NCI-H460 (cell line): Measurements from ENCODE around the gene AQP12B. TPM values are rescaled to one million over a fixed set of nuclear protein-coding genes. Genes with fewer than 3 reads are reported as not detected.
"Not testable (repeated sequence)": the region's sequence is repeated elsewhere in the genome, so short reads cannot be mapped to it uniquely, and the experiment has no call there.

Experiments used
- DNase-seq: peaks from one replicate; pipeline ENCODE4 v3.0.0-alpha.2; 2016; ENCODE audit warnings: low read depth; ENCODE audit errors: extremely low read depth
- total RNA-seq: library from RNA; depleted of rRNA; stranded (reverse); fragments of >200 nt; shearing (Covaris generic); gene quantifications from 2 replicates; pipeline ENCODE4 v1.2.3, GENCODE V29; 2014

Gene AQP12B
- total RNA-seq, 1 experiment from 2014 or later: not detected

DNA sequence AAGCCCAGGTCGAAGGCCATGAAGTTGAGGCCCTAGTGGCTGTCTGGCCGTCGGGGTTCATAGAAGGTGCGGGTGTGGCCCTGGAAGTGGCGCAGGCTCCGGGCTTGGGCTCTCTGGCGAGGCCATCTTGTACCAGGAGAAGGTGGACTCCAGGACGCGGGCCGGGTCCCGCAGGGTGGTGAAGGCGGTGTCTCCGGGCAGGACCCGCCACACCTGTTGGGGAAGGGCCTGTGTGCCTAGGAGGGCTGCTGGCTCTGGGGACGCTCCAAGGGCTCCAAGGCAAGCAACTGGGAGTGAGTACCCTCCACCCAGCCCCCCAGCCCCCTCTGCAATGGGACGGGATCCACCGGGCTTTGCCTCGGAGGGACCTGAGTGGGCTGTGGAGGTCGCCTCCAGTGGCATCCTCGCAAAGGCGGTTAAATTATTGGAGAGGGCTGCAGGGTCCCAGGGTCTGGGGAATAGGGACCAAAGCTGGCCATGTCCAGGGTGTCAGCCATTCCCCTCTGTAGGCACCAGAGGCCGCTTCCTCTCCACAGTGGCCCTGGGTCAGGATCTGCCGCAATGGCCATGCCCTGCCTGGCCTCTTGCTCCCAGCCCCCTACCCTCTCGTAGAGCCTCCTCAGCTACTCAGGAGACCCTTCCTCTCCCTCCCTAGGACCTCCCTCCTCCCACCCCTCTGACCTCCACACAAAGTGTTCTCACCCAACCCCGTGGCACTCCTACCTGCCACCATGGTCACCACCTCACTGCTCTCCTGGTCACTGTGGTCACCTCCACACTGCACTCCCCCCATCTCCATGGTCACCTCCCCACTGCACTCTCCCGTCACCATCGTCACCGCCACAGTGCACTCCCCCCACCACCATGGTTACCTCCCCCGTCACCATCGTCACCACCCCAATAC, 19.3 kb upstream of the AQP12B start:
- DNase-seq: no peak

DNA sequence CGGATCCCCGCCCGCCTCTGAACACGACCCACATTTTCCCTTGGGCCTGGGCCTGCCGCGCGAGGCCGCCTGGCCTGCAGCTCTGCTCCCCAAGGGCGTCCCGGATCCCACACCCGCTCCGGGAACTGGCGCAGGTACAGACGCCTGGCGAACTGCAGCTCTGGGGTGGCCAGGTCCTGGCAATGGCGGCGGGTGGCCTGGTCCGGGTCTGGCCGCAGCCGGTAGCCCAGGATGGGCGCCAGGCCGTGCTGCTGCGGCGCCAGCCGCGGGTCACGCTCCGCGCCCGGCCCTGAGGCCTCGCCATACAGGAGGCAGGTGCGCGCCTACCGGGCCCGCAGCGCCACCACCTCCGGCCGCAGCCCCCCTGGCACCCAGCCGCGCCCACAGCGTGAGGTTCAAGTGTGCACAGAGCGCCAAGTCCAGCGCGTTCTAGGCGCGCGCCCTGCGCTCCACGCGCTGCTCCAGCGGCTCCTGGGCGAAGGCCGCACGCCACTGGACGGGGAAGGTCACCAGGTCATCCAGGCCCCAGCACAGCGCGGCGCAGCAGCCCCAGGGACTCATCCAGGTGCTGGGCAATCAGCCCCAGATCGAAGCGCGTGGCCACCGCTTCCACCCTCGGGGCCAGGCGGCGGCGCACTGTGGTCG, 18.5 kb upstream of the AQP12B start:
- no peak for DNase-seq

DNA sequence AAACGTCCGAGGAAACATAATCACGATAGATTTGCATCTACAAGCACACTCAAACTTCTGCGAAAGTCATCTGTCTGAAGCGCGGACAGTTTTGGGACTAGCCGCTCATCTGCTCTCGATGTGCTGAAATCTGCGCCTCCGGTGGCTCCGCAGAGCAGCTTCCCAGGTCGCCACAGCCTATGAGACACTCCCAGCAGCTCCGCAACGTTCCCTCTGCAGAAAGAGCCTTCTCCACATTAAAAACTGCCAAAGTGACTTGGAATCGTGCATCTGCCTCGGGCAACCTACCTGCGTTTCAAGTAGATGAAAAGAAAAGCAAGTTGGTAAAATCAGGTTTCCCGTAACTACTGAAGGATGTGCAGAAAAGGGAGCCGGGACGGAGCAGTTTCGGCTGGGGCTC, 17.9 kb upstream of the AQP12B start:
- not testable (repeated sequence) for DNase-seq

DNA sequence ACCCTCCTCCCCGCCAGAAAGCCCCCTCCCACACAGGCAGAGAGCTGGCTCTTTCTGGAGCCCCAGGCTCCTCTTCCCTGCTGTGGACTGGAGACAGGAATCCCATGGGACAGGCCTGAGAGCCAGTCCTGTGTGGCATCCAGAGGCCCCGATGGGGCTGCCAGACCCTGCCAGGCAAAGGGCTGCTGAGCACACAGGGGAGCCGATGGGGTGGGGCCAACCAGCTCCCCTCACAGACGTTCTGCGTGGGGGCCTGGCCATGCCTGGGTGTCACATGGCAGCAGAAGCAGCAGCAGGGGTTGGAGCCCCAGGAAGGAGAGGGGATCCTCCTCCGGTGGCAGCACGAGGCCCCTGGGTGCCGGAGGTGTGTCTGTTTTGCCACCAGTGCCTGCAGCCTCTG, 17.1 kb upstream of the AQP12B start:
- not testable (repeated sequence) for DNase-seq

DNA sequence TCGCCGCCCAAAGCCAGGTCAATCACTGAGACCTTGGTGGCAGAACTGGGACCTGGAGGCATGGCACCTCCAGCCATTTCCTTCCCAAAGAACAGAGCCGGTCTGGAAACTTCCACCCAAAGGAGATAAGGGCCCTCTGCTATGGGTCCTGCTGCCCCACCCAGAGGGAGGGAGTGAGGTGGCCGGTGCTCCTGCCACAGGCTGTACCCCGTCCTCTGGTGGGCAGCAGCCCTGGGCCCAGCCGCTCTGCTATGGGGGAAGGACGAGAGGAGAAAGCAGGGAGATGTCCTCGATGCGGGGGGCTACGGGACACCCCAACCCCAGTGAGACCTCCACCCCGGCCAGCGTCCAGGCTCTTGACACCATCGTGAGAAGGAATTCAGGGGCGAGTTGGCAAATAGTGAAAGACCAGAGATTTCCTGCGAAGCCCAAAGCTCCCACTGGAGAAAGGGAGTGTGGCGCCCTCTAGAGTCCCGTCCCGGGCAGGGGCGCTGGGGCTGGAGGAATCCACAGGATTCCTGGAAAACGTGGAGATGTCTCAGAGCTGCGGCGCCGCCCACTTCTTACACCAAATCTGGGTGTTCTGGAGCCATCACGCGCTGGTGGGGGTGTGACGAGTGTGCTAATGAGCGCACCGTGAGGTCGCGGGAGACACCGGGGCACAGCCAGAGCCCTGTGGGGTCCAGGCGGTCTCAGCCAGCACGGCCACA, 16.3 kb upstream of the AQP12B start:
- DNase-seq: not testable (repeated sequence)

DNA sequence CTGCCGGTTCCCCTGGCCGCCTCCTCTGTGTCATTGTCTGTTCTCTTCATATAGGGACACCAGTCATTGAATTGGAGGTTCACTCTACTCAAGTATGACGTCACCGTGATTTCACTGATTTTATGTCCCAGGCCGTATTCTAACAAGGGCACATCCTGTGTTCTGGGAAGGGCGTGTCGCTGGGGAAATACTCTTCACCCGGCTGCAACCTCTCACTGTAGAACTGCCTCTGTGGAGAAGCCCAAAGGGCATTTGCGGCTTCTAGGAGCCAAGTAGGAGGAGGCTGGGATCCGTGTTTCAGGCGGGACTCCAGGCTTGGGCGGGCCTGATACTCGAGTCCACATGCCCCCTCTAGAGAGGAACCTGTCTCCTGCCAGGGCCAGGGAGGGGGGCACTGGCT, 13.8 kb upstream of the AQP12B start:
- not testable (repeated sequence) for DNase-seq

DNA sequence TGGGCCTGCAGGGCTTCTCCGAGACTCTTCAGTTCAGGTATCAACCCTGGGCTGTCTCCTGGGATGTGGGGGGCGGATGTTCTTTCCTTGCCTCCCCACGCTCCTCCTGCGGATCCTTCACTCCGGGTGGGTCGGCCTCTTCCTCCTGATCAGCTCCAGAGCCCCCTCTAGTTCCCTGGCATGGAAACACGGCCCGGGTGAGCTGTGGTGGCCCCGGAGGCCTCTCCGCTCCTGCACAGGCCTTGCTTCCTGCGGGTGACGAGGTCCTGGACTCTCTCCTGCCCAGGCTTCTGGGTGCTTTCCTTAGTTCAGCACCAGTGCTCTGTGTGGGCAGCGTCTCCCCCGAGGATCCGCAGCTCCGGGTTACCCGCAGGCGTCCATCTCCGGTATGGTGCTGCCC, 12.9 kb upstream of the AQP12B start:
- not testable (repeated sequence) for DNase-seq

DNA sequence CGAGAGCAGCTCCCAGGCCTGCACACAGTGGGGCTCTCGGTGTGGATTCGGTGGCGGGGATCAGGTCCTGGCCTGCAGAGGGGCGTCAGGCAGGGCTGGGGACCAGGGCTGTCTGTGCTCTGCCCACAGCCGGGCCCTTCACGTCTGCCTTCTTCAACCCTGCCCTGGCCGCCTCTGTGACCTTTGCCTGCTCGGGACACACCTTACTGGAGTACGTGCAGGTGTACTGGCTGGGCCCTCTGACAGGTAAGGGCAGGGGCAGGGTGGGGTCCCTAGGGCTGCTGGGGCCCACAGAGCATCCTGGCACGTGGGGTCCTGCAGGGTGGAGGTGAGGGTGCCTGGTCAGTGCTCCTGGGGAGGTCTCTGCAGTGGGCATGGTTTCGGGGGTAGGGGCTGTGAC, 11.6 kb upstream of the AQP12B start:
- not testable (repeated sequence) for DNase-seq

DNA sequence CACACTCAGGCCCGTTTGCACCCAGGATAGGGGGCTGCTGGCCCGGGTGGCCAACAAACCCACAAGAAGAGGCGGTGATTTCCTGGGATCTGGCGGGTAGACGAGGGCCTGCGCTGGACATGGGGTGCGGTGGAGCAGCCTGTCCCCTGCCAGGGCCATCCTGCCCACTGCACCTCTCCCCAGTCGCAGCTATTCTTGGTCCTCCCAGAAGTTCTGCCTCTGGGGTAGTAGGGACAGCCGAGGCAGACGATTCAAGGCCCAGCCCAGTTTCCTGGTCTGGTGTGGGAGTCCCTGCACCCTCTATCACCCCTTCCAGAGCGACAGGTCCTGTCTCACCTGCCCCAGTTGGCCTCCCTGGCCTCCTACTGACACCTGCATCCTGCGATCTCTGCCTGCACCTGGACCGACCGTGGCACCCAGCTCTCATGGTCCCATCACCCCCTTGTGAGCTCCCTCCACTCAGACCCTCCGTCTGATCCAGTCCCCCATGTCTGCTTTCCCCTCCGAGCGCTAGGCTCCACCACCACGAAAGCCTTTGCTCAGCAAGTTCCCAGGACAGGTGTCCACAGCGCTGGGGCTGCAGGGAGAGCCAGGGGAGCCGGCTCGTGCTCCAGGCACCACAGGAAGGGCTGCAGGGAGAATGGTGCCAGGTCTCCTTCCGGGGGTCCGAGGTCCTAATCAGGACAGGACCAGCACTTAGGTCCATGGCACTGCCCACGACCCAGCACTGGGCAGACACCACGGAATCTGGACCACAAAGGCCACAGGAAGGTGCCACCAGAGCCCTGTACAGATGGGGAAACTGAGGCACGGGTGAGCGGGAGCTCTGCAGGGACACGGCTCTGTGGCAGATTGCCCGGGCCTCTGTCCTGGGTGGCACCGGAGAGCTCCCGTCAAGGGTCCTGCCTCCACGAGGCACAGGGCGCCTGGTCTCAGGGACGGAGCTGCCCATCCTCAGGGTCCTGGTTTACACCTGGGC, 10.2 kb upstream of the AQP12B start:
- not testable (repeated sequence) for DNase-seq

DNA sequence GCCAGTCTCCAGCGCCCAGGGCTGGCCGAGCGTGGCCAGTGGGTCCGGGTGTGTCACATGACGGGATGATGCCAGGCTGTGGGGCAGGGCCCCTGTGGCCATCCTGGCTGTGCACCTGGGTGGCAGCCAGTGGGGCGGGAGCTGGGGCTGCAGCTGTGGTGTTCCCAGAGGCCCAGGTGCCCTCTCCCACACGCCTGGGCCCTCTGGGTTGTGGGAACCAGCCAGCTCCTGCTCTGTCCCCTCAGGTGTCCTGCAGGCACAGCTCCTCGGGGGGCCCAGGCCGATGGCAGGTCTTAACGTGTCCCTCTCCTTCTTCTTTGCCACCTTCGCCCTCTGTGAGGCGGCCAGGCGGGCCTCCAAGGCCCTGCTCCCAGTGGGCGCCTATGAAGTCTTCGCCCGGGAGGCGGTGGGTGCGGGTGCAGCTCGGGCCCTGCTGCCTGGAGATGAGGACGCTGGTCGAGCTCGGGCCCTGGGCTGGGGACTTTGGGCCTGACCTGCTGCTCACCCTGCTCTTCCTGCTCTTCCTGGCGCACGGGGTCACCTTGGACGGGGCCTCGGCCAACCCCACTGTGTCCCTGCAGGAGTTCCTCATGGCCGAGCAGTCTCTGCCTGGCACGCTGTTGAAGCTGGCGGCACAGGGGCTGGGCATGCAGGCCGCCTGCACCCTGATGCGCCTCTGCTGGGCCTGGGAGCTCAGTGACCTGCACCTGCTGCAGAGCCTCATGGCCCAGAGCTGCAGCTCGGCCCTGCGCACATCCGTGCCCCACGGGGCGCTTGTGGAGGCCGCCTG, 9.1 kb upstream of the AQP12B start, which contains the start of gene AQP12A:
Gene AQP12A (plus strand): TSS at position 236 of the 790 bp plus-strand sequence. CDS start 48 bp downstream, at position 284.
- DNase-seq: not testable (repeated sequence)

DNA sequence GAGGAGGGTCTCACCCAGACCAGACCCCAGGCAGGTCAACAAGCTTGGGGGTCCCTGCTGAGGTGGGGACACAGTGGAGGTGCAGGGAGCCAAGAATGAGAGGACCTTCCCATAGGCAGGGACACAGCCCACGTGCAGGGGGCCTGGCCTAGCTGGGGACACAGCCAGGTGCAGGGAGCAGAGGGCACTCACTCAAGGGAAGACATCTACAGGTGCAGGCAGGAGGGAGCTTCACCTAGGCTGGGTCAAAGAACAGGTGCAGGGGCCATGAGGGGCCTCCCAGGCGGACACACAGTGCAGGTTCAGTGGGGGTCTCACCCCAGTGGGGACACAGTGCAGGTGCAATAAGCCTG, 8.4 kb upstream of the AQP12B start:
- not testable (repeated sequence) for DNase-seq

DNA sequence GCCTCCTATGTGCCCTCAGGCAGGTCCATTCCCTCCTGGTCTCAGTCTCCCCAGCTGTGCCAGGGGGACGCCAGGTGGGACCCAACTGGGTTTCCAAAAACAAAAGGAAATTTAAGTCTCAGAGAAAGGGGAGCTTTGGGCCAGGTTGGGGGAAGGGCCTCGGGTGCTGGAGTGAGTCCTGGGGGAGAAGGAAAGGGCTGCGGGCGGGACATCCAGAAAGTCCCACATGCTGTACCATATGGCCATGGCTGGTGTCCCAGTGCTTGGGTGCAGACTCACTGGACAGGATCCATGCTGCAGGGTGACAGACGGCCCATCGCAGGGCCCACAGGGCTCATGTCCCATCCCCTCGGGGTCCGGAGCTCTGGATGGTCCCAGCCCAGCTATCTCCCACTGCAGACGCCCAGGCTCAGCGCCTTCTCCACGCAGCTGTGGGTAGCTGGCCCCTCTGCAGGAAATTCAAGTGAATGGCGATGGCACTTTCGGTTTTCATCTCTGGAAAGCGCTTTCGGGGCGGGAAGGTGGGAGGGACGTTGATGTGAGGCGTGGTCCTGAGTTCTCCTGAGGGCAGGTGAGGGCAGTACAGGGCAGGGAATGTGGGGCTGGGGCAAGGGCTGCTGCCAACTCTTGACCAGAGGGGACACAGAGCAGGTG, 7.9 kb upstream of the AQP12B start:
- DNase-seq: not testable (repeated sequence)

DNA sequence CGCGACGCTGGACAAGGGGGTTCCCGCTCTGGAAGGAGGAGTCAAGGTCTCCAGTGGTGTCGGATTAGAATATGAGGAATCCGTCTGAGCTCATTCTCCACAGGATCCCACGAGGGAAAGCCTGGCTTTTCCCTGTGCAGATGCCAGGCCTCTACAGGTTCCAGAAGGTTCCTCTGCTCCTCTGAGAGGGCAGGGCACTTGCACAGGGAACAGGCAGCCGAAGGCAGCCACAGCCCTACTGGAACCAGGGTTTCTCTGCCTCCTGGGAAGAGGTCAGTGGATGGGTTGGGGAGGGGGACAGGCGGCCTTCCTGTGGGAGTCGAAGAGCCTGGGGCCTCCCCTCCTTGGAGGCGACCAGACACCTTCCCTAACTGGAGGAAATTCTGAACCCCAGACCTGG, 7.3 kb upstream of the AQP12B start:
- no peak for DNase-seq

DNA sequence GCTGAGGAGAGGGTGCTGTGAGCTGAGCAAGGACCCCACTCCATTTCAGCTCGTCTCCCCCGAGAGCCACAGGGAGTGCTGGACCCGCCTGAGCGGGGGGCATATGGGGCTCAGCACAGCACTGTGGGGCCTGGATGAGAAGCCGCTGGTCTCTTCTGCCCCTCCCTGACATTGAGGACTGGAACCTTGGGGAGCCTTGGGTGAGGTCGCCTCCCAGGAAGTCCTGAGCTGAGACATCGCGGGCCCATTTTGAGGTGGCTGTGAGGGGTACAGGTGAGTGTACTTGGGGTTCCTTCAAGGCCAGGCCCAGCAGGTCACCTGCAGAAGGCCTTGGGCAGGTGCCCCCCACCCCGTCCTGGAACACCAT, 5.9 kb upstream of the AQP12B start:
- no peak for DNase-seq

DNA sequence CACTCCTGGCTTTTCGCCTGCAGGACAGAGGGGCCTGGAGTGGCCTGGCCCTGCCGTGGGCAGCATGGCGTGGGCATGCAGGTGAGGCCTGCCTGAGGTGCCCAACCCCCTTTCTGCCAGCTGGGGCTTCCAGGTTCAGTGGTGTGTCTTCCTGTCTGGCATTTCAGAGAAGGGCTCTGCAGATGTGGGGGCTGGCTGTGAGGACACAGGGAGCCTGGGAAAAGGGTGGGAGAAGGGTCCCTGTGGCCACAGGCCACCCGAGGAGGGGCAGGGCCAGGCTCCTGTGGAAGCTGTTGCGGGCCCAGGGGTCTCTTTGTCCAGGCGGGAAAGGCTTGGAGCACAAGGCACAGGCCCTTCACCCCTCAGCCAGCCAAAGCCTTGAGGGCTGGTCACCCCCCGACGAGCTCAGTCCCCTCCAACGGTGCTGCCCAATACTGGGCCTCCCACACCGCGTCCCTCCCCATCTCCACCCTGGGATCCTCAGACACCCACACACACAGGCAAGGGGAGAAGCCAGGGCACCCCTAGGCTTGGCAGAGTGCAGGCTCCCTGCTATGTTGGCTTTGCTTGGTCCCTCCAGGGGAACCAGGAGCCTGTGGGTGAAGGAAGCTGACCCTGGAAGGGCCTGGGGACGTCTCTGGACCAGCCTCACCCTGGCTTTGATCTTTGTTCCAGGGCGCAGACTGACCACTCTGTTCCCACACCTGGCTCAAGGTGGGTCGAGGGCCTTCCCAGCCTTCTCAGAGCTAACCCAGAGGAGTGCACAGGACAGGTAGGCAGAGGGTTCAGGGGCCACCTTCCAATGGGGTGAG, 5.3 kb upstream of the AQP12B start:
- no peak for DNase-seq

DNA sequence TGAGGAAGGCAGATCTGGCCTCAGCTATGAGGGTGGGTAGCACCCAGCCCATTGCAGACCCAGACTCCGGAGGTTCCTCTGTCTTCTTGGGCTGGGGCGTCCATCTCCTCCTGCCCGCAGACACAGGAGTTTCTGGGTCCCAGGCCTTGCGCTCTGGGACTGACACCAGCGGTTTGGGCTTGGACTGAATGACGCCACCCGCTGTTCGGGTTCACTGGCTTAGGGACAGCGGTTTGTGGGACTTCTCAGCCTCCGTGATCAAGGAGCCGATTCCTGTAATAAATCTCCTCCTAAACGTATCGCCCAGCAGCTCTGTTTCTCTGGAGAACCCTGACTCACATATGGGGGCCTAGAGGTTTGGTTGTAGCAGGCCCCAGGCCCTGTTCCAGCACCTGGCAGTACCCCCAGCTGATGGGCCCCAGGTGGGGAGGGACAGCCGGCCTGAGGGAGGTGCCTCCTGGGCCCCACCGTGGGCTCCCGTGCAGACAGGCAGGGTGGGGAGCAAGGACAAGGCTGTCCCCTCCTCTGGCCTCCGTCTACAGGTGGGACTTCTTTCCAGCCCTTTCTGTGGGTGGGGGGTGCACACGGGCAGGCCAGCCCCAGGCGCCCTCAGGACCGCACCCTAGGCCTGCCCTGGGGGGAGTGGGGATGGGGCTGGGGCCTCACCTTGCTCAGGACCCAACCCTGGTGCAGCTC, 4.5 kb upstream of the AQP12B start:
- DNase-seq: no peak

DNA sequence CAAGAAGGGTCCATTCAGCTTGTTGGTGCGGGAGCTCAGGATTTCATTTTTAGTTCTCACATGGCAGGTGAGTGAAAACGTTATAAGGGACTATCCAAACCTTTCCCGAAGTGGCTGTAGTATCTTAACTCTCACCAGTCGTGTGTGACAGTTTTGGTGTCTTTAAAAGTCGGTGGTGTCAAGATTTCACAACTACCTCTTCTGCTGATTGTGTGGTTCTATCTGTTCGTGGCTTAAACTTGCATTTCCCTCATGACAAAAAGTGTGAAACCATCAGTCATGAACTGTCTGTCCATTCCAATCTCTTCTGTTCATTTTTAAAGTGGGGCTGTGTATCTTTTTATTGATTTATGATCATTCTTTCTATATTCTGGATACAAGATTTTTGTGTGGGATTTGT, 3.8 kb upstream of the AQP12B start:
- DNase-seq: no peak
